Femur (tissue), 1 donor: ENCODE measurements around the gene LRP5.

Experiments used
- DNase-seq: peaks from one replicate; pipeline ENCODE4 v3.0.0-alpha.2; 2017

The LRP5 gene

DNA sequence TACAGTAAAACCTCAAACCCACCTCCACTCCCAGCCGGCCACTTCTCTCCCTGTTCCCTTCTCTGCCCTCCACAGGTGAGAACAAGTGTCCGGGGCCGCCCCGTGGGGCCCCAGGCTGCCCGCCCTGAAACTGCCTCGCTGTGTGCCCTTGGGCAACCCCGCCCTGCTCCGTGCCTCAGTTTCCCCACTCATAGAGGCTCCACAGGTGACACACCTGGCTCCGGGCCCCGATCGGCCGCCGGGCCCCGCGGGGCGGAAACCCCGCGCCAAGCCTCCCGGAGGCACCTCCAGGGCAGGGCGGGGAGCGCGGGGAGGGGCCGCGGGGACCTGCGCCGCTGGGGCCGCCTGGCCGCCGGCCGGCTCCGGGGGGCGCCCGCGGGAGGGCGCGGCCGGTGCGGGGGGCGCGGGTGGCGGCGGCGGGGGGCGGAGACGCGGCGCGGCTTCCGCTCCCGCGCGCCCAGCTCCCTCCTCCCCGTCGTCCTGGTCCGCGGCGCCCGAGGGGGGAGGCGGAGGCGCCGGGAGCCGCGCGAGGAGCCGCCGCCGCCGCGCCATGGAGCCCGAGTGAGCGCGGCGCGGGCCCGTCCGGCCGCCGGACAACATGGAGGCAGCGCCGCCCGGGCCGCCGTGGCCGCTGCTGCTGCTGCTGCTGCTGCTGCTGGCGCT is at the start of gene LRP5:
LRP5 (plus strand) TSS at position 475 of the 663 bp plus-strand sequence; CDS start at position 599, 124 bp downstream.
- no peak for DNase-seq

DNA sequence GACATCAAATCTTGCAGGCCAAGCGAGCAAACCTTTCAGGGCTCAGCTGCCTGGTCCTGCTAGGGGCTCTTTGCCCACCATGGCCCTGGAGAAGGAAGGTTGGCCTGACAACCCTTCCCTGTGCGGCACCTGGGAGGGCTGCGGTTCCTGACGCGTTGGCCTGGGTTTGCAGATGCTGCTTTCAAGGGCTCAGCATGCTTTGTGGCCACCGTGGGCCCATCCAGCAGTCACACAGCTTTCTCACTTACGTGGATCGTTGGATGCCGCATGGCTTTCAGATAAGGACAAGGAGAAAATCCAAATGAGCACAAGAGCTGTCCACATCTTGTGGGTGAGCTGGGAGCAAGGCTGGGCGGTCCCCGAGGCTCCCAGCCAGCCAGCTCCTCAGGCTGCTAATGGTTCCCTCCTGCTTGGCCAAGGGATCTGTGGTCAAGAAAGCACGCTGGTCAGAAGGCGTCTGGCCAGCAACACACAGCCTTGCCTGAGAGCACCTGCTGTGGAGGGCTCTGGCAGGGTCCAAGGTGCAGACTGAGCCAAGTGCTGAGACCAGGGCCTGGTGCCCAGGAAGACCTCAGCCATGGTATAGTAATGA is 48.9 kb upstream of the LRP5 start:
- DNase-seq = no peak

DNA sequence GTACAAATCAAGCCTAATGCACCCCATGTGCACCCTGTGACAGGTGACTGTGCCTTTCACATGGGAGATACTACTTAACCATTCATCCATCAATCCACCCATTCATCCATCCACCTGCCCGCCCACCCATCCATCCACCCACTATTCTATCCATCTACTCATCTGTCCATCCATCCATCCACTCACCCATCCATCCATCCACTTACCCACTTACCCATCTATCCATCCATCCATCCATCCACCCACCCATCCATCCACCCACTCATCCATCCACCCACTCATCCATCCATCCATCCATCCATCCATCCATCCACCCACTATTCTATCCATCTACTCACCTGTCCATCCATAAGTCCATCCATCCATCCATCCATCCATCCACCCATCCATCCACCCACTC is 48.1 kb upstream of the LRP5 start:
- DNase-seq = no peak

GRCh38 chr11:68264741-68265540 is 47.5 kb upstream of the LRP5 start:
- DNase-seq = no peak

DNA sequence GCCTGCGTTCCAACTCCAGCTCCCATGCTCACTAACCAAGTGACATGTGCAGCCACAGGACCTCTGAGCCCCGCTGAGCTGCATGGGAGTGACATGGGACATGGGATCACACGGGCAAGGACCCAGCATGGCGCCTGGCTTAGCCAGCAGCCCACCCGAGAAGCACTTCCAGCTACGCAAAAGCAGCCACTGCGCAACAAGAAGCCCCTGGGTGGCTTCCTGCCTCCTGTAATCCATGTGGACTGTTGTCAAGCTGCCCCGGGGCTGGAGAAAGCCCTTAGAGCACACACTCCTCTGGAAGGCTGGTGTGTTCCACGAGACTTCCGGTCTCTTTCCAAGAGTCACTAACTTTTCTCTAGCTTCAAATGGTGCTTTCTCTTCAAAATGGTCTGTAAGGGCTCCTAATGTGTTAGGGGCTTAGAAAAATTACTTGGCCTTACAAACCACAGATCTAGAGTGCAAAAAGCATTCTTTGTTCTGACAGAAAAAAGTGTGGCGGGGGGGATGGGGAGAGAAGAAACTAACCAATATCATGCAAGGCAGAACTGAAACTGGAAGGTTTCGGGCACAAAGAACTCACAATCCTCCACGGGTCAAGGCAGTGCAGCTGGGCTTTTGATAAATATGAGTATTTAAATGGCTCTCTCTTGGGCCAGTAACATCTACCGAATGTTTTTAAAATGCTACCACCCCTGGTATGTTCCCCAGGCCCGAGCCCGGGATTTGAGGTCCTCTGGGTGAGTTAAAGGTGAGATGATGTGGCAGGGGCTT is 46.1 kb upstream of the LRP5 start:
- DNase-seq = peak; percentile 23

DNA sequence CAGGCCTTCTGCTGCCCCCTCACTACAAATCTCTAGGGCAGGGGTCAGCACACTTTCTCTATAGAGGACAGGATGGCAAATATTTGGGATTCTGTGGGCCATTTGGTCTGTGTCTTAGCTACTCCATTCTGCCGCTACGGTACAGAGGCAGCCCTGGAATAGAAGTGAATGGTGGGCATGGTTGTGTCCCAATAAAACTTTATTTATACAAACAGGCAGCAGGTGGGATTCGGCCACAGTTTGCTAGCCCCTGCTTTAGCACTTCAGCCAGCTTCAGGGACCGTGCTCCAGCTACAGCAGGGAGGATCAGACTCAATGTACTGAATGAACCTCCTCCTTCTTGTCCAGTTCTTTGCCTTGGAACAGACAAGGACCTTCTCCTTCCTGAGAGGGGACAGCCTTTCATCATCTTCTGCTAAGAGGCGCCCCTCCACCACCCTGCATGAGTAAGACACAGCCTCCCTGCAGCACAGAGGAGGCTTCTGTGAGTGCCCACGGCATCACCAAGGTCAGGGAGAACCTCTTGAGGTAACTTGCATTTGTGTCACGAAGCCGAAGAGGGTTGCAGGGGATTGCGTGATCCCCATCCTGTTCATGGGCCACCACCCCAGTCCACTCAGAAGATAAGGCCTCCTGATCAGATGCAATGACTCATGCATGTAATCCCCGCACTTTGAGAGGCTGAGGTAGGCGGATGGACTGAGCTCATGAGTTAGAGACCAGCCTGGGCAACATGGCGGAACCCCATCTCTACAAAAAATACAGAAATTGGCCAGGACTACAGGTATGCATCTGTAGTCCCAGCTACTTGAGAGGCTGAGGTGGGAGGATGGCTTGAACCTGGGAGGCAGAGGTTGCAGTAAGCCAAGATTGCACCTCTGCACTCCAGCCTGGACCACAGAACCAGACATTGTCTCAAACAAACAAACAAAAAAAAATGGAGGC is 45.2 kb upstream of the LRP5 start:
- no peak for DNase-seq

DNA sequence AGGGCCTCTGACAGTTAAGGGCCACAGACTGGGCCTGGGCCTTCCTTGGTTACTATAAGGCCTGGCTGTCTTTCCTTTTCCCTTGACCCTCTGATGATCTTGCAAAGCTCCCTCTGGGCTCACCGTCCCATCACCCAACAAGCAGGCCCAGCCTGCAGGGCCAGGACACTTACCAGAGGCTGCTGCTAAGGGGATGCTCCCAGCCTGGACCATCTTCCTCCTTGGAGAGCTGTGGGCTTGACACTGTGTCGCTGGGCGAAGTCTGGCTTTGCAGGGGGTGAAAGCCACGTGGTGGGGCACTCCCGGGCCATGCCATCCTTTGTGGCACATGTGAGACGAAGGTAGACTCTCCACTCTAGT is 44.5 kb upstream of the LRP5 start:
- DNase-seq = no peak

GRCh38 chr11:68269414-68270081 is 42.8 kb upstream of the LRP5 start:
- peak; percentile 40 for DNase-seq

- DNase-seq = no peak
Observed at GRCh38 chr11:68270196-68271022, 42.0 kb upstream of the LRP5 start.

DNA sequence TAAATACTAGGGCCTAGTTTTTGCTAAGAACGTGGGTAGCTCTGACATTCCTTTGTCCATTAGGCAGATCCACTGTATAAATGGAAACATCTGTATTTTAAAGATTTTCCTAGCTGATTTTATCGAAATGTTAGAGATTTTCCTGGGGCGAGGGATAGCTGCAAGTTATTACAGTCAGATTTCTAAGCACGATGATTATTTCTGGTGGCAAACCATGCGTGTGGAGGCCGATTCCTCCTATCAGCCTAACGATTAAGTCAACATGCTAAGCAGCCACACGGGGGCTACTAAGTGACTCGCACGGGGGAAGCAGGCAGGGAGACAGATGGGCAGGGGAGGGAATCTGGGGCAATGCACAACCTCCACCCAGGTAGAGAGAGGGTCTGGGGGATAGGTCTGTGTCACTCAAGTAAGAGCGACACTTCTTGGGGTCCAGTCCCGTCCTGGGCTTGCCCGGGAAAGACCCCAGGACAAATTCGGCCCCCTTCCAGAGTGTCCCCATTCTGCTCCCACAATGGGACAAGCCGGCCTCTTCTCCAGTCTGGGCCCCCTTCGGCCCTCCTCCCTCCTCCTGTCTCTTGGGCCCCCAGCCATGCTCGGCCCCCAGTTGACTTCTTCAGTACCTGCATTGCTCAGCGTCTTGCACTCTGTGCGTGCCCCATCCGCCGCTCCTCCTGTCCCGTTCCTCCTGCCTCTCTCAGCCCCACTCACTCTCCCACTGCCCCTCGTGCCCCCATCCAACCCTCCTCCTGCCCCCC is 41.2 kb upstream of the LRP5 start:
- DNase-seq = peak; percentile 77

GRCh38 chr11:68271781-68272608 is 40.4 kb upstream of the LRP5 start, which contains the start of gene C11orf24:
C11orf24 (minus strand) TSS chr11:68271973; CDS start chr11:68263767, 8,206 bp downstream.
- peak; percentile 97 for DNase-seq

DNA sequence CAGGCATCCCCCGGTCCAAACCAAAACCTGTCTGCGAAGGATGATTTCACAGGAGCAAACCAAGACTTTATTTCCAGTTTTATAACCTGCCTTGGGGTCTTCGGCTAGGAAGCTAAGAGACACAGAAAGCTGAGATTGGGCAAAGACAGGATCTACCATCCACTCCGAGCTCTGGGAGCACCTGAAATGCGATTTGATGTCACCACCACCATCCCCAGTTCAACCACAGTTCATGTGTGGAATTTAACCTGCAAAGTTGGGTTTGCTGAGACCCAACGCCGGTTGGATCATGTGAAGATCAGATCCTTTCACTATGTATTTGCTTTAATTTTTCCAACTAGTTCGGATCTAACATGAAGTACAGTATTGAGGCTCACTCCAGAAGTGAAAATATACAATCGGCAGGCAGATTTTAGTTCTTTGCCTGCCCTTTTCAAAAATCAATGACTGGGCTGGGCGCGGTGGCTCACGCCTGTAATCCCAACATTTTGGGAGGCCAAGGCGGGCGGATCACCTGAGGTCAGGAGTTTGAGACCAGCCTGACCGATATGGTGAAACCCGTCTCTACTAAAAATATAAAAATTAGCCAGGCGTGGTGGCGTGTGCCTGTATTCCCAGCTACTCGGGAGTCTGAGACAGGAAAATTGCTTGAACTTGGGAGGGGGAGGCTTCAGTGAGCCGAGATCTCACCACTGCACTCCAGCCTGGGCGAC is 39.2 kb upstream of the LRP5 start:
- DNase-seq = no peak

DNA sequence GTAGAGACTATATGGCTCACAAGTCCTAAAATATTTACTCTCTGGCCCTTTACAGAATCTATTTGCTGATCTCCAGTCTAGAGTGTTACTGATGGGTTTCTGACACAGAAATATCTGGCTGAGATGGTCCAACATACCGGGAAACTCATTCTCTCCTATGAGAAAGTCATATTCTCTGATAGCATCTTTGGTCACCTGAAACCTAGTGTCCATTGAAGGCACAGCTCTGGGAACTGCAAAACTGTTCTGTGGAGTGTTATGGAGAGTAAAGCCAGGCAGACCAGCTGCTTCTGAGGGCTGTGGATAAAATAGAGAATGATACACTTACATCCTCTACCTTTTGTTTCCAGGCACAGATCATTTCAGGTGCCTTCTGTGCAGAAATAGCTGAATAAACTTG is 38.1 kb upstream of the LRP5 start:
- DNase-seq = no peak

DNA sequence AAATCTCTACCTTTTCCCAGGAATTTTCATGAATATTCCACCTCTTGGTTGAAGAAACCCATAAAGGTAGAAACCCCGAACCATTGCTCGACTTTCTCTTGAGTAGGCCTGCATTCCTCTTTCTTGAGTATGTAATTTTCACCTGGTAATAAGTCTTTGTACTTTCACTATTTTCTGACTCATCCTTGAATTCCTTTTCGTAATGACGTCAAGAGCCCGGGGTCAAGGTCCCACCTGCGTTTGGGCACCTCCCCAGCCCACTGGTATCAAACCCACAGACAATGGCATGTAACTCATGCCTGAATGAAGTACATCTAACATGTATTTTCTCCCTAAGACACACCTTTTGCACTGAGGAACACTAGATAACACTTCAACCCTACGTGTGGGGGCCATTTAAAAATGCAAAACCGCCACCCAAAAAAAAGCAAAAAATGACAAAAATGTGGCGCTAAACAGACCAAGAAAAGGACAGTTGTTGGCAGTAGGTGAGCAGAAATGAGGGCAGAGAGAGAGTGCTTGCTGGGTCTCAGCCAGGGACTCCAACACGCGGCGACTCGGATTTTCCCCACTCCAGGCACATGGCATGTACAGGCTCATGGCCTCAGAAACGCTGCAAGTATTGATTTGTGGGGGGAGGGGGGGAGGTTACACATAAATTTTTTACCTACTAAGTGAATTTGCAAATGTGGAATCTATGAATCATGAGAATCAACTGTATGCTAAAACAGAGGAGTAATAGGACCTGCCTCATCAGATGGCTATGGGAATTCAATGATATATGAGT is 36.5 kb upstream of the LRP5 start:
- no peak for DNase-seq

DNA sequence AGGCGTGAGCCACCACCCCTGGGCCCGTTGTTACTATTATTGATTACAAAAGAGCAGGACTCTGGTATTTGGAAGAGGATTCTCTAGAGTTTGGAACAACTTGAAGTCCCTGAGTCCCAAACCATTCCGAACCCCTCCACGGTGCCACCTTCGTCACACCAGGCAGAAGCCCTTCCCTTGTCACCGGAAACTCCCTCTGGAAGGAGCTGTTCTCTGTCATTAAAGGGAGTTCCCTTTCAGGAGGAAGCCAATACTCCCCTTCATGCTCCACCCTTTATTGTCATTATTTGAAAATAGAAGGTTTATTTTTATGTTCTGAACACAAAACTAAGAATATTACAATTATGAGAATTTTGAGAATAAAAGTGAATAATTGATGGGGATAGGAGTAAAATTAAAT is 35.5 kb upstream of the LRP5 start:
- DNase-seq = no peak

DNA sequence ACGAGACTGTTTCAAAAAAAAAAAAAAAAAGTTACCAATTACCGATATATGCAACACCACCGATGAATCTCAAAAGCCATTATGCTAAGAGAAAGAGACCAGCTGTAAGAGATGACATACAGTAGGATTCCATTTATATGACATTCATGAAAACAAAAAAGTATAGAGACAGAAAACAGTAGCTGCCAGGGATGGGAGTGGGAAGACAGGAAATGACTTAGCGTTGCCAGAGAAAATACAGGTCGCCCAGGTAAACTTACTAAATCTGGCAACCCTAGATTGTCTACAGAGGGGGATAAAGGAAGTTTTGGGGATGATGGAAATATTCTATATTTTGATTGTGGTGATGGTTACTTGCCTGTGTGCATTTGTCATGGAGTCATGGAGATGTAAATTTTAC is 32.7 kb upstream of the LRP5 start:
- DNase-seq = no peak

DNA sequence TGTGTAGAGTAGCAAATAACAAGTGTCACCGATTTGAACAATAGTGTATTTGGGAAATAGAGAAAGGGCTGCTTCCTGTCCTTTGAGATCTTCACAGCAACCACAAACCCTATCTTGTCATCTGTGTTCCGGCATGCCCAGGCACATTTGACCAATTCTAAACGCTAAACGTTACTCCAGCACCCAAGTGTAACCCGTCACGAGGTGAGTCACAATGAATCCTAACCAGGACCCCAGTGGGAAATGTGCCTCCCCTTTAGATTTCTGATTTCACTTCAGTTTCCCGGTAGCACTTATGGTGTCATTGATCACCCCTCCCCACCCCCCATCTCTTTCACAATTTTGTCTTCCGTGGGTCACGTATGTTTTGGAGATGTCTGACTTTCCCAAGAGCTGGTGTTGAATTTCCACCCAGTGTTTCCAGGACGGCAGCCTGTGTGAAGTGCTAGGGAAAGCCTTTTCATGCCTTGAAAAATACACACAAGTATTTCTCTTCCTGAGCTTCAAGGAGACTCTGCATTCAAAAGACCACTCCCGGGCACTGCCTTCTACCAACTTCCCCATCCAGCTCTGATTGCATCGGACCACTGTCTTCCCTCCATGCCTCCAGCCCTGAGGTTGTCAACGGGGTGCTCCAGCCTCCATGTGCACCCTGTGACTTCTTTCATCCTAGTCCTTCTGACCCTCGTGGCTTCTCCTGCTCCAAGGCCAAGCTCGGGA is 30.1 kb upstream of the LRP5 start:
- DNase-seq = no peak
